ENCODE measurements around the gene ERC2.

Gene ERC2

GRCh38 chr3:56467801-56468183 is 475 bp downstream of the ERC2 start:
- H3K9ac ChIP-seq (ENCODE audit: low read depth, low read length, poor library complexity, severe bottlenecking), result no peak overlapping the region
- H3K4me1 ChIP-seq (ENCODE audit: insufficient read depth, low read length, poor library complexity, severe bottlenecking), result no peaks in the 10 kb centered on the region
- no peak overlapping the region for H3K4me2 ChIP-seq (ENCODE audit: low read depth, low read length, poor library complexity, severe bottlenecking)
- H3K36me3 ChIP-seq (ENCODE audit: insufficient read depth, low read length), result no peaks in the 10 kb centered on the region
- no peaks in the 10 kb centered on the region for H4K20me1 ChIP-seq (ENCODE audit: insufficient read depth, low read length, poor library complexity, severe bottlenecking)
- TF ChIP-seq EZH2phosphoT487 (IDR thresholded peaks at IDR 0.05; ENCODE audit: borderline replicate concordance), result no peak
- TF ChIP-seq CTCF (conservative IDR thresholded peaks at IDR 0.05; ENCODE audit: low read length), result no peak
- H3K9me3 ChIP-seq (ENCODE audit: insufficient read depth, low read depth, low read length), result no peaks in the 10 kb centered on the region
- no peaks in the 10 kb centered on the region; the same call in 1 of the 2 replicates for H3K9me2 ChIP-seq (replicated peaks; ENCODE audit: low read depth, low read length)
- H2AFZ ChIP-seq (ENCODE audit: low read length), result no peak overlapping the region
- no peak overlapping the region for H3K4me3 ChIP-seq (ENCODE audit: low read length, poor library complexity, severe bottlenecking)
- H3F3A ChIP-seq (ENCODE audit: low read depth), result no peaks in the 10 kb centered on the region
- no peaks in the 10 kb centered on the region for H3K27me3 ChIP-seq (ENCODE audit: insufficient read depth, low read length, poor library complexity, severe bottlenecking)
- H3K79me2 ChIP-seq (ENCODE audit: insufficient read depth, low read length), result no peaks in the 10 kb centered on the region

GRCh38 chr3:56467108-56467507 is 1.2 kb downstream of the ERC2 start:
- H3K4me3 ChIP-seq (ENCODE audit: low read length, poor library complexity, severe bottlenecking), result no peak overlapping the region
- no peak overlapping the region for H3K4me2 ChIP-seq (ENCODE audit: low read depth, low read length, poor library complexity, severe bottlenecking)
- no peak overlapping the region for H2AFZ ChIP-seq (ENCODE audit: low read length)
- no peaks in the 10 kb centered on the region for H4K20me1 ChIP-seq (ENCODE audit: insufficient read depth, low read length, poor library complexity, severe bottlenecking)
- no peak for TF ChIP-seq EZH2phosphoT487 (IDR thresholded peaks at IDR 0.05; ENCODE audit: borderline replicate concordance)
- TF ChIP-seq CTCF (conservative IDR thresholded peaks at IDR 0.05; ENCODE audit: low read length), result no peak
- H3K9me2 ChIP-seq (replicated peaks; ENCODE audit: low read depth, low read length), result no peaks in the 10 kb centered on the region; the same call in 1 of the 2 replicates
- H3F3A ChIP-seq (ENCODE audit: low read depth), result no peaks in the 10 kb centered on the region
- H3K36me3 ChIP-seq (ENCODE audit: insufficient read depth, low read length), result no peaks in the 10 kb centered on the region
- no peak overlapping the region for H3K9ac ChIP-seq (ENCODE audit: low read depth, low read length, poor library complexity, severe bottlenecking)
- H3K4me1 ChIP-seq (ENCODE audit: insufficient read depth, low read length, poor library complexity, severe bottlenecking), result no peaks in the 10 kb centered on the region
- H3K9me3 ChIP-seq (ENCODE audit: insufficient read depth, low read depth, low read length), result no peaks in the 10 kb centered on the region
- no peaks in the 10 kb centered on the region for H3K27me3 ChIP-seq (ENCODE audit: insufficient read depth, low read length, poor library complexity, severe bottlenecking)
- H3K79me2 ChIP-seq (ENCODE audit: insufficient read depth, low read length), result no peaks in the 10 kb centered on the region

- Histone ChIP-seq H3K9me3 (ENCODE audit: insufficient read depth, low read depth, low read length) (no peaks in the 10 kb centered on the region), H4K20me1 (ENCODE audit: insufficient read depth, low read length, poor library complexity, severe bottlenecking) (no peaks in the 10 kb centered on the region), H2AFZ (ENCODE audit: low read length) (no peak overlapping the region), H3K27me3 (ENCODE audit: insufficient read depth, low read length, poor library complexity, severe bottlenecking) (no peaks in the 10 kb centered on the region), H3K36me3 (ENCODE audit: insufficient read depth, low read length) (no peaks in the 10 kb centered on the region), H3K4me2 (ENCODE audit: low read depth, low read length, poor library complexity, severe bottlenecking) (no peak overlapping the region), H3K79me2 (ENCODE audit: insufficient read depth, low read length) (no peaks in the 10 kb centered on the region), H3K9ac (ENCODE audit: low read depth, low read length, poor library complexity, severe bottlenecking) (no peak overlapping the region), H3K4me3 (ENCODE audit: low read length, poor library complexity, severe bottlenecking) (no peak overlapping the region), H3K4me1 (ENCODE audit: insufficient read depth, low read length, poor library complexity, severe bottlenecking) (no peaks in the 10 kb centered on the region), H3K9me2 (replicated peaks; ENCODE audit: low read depth, low read length) (no peaks in the 10 kb centered on the region), H3F3A (ENCODE audit: low read depth) (no peaks in the 10 kb centered on the region)
- TF ChIP-seq CTCF (conservative IDR thresholded peaks at IDR 0.05; ENCODE audit: low read length), result no peak
- TF ChIP-seq EZH2phosphoT487 (IDR thresholded peaks at IDR 0.05; ENCODE audit: borderline replicate concordance), result no peak
Observed at GRCh38 chr3:56459719-56460118, 8.5 kb downstream of the ERC2 start.
